HTR-8/SVneo (cell line): Measurements from ENCODE around the gene FKBP14.

ENCODE experiments used
- DNase-seq: peaks from one replicate; pipeline ENCODE4 v3.0.0; 2011; ENCODE audit warnings: low spot score, mixed read lengths; ENCODE audit not compliant: insufficient read length
- FAIRE-seq: peaks from 2 replicates; lab custom pipeline; 2011; peaks lifted over from hg19 to GRCh38; lab: Jason Lieb, UNC

FKBP14 gene

DNA sequence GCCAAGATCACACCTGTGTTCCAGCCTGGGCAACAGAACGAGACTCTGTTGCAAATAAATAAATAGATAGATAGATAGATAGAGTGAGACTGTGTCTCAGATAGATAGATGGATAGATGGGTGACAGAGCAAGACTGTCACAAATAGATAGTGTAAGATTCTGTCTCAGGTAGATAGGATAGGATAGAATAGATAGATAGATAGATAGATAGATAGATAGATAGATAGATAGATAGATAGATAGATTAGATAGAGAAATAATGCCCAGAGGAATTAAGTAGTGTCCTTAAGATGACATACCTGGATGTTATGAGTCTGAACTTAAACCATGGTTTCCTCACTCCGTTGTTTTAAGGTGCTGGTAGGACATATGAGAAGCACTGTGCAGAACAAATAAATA is 9.7 kb upstream of the FKBP14 start:
- DNase-seq (no peak), FAIRE-seq (no peak)

DNA sequence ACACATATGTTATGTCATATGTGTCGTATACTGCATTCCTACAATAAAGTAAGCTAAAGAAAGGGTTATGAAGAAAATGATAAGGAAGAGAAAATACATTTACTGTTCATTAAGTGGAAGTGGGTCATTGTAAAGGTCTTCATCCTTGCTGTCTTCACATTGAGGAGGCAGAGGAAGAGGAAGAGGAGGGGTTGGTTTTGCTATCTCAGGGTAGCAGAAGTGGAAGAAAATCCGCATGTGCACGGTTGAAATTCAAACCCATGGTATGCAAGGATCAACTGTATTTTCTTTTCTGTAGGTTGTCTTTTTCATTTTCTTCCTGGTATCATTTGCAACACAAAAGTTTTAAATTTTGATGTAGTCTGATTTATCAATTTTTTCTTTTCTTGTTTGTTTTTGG is 8.0 kb upstream of the FKBP14 start:
- no peak for FAIRE-seq

DNA sequence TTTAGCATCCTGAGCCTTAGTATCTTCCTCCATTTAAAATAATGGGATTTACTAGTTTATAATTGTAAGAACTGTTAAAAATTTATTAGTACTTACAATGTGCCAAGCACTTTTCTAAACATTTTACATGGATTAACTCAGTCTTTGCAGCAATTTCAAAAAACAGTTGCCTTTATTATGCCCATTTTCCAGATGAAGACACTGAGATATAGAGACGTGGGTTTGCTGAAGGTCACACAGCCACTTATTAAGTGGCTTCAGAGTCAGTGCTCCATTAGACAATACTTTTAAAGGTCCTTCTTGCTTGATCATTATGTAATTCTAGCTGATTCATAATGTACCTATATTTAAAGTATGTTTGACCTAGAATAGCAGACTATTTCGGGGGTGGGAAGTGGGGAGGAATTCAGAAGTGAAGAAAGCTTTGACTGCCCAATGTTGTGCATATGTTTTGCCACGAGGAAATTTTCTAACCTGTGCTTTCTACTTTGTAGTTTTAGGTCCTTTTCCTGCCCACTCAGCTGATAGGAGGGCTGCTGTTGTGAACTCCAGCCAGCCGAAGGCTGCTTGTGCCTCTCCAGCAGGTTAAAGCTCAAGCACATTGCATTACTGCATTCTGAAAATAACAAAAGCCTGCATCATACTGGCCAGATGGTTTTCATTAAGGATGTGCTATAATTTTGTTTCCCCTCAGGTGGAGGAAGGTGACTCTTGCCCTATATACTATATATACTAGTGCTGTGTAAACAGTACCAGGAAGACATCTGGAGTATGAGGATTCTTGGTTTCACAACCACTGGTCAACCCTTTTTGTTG is 6.0 kb upstream of the FKBP14 start:
- FAIRE-seq (no peak), DNase-seq (no peak)

More for the DNA sequence above, 8.0 kb upstream of the FKBP14 start:
- no peak for DNase-seq

DNA sequence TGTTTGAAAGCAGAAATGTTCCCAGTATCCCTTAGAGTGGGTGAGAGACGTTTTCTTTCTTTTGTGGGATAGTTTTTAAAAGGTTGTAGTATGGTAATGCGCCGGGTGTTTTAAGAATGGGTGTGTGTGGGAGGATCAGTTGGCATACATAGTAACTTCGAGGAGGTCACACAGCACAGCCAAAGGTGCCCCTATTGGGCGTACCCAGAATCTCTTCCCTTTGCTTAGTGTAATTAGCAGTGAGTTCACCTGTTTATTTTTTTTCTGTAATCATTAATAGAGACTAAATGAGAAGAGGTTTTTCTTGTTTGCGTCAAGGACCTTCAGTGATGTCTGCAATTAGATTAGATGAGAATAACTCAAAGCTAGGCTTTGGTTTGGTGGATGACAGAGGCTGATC is 3.2 kb upstream of the FKBP14 start:
- DNase-seq: no peak

DNA sequence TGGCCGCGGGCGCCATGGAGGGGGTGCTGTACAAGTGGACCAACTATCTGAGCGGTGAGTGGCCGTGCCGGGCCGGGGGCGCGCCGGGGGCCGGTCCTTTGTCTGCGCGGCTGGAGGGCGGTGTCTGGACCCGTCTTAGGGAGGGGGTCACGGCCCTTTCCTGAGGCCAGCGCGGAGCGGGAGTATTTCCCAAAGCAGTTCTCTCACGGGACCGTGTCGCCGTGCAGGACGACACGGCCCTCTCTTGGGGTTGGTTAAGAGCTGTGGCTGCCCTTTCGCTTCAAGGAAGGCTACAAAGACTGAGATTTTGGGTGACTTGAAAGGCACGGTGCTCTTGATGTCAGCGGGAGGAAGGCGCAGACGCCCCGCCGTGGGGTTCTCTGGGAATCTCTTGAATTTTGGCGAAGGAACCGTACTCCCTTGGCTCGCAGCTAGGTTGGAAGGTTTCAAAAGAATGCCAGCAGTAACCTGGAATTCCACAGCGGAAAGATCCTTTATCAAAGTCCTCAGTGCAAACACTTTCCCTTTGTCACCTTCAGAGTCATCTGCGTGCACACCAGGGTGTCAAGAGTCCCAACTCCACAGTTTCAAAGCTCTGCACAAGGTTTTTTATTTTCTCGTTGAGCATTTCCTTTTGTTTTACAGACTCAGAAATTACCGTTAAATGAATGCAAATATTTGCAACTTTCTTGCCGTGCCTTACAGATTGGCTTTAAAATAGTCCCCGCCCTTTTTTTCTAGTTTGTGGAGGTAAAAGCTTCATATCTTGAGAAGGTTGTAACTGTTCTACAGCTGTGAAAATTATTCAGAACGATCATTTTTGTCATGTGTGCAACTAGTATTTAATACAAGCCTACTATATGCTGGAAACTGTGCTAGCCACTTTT is 2.5 kb upstream of the FKBP14 start:
- FAIRE-seq: peak; percentile 16

More for the DNA sequence above, 3.2 kb upstream of the FKBP14 start:
- no peak for FAIRE-seq

DNA sequence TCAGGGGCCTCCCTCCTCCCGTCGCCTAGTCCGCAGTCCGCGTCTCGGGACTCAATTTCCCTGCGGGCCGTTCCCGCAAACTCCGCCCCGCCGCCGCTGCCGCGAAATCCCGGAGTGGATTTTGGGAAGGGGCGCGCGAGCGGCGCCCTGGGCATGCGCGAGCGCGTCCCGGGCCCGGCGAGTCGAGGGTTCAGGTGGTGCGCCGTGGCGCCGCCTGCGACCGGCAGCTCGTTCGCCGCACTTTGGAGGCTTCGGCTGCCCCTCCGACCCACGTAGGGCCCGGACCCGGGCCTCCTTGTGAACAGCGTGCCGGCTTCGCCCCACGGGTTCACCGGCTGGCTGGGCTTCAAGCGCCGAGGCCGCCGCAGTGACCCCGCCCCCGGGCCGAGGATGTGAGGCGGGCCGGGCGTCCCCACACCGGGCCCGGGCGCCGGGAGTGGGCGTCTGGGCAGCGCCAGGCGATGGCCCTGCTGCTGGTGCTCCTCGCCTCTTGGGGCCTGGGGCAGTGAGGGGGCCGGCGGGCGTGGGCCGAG is 1.8 kb upstream of the FKBP14 start, which contains the start of gene PLEKHA8:
PLEKHA8 (plus strand) TSS at position 197 of the 533 bp plus-strand sequence. CDS start 351 bp downstream, outside the sequence.
- peak; percentile 40 for FAIRE-seq
- peak; percentile 86 for DNase-seq

More for the DNA sequence above, 2.5 kb upstream of the FKBP14 start:
- peak; percentile 26 for DNase-seq

DNA sequence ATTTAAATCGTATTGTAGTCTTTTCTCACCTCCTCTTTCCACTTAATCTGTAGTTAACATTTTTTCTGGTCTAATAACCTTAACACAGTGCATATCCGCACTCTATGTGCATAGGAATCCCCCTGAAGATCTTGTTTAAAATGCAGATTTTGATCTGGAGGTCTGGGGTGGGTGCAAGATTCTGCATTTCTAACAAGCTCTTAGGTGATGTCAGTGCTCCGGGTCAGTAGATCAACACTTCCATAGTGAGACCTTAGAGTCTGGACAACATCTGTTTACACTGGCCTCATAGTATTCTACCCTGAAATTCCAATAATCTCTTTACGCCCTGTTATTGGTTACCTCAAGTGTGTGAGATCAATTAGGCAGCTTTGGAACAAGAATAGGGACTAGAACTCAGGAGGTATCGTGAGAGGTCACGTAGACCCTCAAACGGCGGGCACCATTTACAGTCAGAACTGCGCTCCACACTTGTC is 1.3 kb upstream of the FKBP14 start:
- DNase-seq (no peak), FAIRE-seq (no peak)

DNA sequence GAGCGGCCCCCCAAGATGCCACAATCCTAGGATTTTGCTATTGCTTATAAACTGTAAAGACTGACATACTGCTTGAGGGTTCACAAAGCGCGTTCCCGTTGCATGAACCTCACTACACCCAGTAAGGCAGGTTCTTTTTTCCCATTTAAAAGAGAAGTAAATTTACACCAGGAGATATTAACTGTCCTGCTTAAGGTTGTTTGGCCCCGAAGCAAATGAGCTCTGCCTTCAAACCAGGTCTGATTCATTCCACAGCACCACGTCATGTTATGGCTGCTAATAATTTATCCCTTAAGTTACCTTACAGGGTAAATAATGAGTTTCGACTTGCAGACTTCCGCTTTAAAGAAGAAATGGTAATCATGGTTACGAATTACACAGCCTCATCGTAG is 559 bp upstream of the FKBP14 start:
- FAIRE-seq (no peak), DNase-seq (peak; percentile 7)

DNA sequence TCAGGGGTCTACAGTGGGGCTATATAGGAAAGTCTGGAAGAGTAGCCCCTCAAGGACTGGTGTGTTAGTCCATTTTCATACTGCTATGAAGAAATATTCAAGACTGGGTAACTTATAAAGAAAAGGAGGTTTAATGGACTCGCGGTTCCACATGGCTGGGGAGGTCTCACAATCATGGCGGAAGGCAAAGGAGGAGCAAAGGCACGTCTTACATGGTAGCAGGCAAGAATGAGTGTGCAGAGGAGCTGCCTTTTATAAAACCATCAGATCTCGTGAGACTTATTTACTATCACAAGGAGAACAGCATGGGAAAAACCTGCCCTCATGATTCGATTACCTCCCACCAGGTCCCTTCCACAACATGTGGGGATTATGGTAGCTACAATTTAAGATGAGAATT is 3.0 kb downstream of the FKBP14 start:
- DNase-seq (no peak), FAIRE-seq (no peak)

DNA sequence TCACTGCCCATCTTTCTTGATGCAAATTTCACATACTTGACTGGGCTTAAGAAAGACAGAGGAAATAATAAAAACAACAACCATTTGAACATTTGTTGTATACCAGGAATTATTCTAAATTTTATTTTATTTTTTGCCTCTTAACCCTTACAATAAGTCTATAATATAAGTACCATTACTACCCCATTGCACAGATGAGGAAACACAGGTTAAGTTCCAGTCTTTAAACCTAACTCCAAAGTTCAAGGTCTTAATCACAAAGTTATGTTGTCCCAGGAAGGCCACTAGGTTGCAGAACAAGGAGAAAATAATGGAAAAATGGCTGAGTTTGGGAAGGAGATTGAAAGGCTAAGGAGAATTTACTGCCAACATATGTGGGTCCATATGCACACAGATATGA is 3.5 kb downstream of the FKBP14 start:
- no peak for FAIRE-seq

DNA sequence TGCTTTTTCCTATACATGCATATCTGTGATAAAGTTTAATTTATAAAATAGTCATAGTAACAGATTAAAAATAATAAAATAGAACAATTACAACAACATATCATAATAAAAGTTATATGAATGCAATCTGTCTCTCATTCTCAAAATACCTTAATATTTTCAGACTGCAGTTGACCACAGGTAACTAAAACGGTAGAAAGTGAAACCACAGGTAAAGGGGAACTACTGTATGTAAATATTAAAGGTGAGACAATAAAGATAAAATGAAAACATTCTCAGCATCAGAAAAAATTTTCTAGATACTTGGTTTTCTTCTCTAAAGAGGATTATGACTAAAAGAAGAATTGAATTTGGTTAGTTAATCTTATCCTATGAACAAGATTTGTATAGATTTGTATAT is 6.0 kb downstream of the FKBP14 start:
- FAIRE-seq (no peak), DNase-seq (no peak)

More for the DNA sequence above, 3.5 kb downstream of the FKBP14 start:
- DNase-seq: no peak

DNA sequence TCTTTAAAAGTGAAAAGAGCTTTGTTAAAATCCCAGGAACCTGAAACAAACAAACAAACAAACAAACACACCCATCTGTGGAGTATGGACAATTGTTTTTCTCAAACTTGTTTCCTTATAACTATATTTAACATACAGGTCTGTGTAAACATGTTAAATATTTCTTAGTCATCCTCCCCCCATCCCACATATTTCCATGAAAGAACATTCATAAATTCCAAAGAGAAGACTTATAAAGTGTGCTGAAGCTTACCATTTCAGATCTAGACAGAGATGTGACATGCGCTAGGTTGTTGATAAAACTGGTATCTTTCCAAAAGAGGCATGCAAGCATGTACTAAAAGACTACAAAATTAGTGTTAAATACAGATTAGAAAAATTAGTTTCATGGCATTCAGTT is 6.5 kb downstream of the FKBP14 start:
- FAIRE-seq: no peak

DNA sequence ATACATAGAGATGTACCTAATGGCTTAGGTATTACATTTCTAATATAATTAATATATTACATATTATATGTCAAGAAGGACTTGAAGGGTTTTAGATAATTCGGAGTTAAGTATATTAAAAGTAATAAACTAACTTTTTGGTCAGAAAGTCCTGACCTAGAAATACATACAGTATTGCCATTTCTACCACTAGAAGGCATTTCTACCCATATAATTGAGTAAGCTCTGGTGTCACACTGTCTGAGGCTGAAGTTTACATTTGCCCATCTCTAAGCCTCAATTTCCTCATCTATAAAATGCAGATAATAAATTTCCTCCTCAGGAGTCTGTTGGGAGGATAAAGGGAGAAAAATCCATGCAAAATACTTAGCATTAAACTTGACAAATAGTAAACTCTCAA is 7.1 kb downstream of the FKBP14 start:
- DNase-seq: no peak
- FAIRE-seq: no peak

More for the DNA sequence above, 6.5 kb downstream of the FKBP14 start:
- no peak for DNase-seq

DNA sequence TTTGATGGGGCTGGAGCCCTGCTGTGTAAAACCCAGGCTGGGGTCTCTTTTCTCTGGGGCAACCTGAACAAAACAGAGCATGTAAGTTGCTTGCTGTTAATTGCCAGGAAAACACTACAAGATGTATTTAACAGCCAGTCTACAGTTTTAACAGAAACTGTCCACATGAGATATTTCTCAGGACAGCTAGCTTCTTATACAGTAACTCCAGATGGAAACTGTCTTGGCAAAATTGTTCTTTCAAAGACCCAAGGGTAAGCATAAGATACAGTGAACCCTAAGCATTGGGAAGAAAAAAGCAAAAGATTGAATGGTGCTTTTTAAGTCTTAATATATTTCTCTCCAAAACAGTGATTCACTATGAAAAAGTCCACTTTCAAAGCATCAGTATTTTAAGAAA is 8.1 kb downstream of the FKBP14 start:
- FAIRE-seq (no peak), DNase-seq (no peak)

DNA sequence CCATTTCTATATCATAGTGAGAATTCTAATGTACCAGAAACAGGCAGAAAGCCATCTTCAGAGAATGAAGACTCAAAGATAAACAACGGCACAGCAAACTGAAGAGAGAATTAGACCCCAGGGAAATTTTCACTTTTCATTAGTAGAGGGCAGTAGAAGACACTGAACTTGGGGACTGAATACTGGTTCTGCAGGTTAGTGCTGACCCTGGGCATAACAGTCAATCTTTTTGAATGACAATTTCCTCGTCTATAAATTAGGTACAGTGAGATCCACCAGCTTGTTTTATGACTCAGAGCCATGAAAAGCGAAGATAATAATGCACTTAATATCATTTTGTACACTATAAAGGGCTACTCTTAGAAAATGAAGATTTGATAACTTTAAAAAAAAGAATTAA is 13.7 kb downstream of the FKBP14 start:
- no peak for DNase-seq
- no peak for FAIRE-seq

DNA sequence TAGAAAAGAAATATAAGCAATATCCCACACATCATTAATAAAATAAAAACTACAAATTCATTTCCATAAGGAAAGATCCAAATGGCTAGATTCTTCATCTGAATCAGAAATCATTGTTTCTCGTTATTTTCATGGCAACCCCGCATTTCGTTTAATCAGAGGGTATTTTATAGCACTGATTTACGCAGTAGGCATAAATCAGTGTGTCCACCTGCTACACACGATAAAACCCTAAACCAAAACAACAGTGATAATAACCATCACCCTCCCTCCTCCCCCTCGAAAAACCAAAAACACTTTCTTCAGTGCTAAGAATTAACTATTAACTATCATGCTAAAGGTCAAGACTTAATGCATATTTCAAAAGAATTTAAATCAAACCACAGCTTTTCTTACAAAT is 16.5 kb downstream of the FKBP14 start:
- no peak for DNase-seq
- FAIRE-seq: no peak

DNA sequence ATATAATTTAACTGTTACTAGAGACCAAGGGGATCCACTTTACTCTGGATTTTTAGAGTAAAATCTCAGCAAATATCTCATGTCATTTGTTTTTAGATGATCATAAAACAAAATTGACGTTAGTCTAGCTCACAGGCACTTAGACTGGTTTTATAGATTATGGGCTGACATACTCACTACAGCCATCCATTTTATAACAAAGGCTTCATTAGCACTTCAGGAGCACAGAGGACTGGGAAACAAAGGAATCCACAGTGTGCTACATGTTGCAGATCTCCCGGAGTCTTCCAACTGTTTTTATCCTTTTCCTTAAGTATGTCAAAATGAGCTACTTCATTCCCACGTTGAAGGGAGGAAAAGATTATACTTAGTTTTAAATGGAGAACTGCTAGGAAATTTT is 21.0 kb downstream of the FKBP14 start:
- DNase-seq: no peak
- FAIRE-seq: no peak

DNA sequence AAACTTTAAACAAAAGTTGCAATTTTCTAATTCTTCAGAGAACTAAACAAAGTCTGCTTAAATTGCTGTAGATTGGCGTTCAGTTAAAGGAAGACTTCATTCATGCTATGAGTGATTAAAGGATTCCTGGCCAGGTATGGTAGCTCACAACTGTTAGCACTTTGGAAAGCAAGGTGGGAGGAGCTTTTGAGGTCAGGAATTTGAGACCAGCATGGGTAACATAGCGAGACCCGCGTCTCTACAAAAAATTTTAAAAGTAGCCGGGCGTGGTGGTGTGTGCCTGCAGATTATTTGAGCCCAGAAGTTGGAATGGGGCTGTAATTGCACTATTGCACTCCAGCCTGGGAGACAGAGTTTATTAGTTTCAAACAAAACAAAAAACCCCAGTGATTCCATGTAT is 23.4 kb downstream of the FKBP14 start:
- DNase-seq: no peak
- no peak for FAIRE-seq

DNA sequence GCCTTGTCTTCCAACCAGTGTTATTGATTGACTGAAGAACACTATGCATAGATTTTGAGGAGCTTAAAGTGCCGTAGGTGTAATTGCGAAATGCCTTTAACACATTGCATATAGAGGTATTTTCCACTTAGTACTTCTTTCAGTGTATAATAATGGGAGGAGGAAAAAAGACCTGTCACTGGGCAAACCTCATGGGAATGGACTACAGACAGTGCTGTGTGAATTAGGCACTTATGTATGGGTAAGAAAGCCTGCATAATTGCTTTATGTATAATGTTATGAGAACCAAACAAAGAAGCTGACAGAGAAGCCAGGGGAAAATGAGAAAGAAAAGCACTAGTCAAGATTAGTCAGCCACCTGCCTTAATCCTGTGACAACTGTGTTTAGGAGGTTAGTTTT is 24.5 kb downstream of the FKBP14 start:
- DNase-seq (no peak), FAIRE-seq (no peak)

DNA sequence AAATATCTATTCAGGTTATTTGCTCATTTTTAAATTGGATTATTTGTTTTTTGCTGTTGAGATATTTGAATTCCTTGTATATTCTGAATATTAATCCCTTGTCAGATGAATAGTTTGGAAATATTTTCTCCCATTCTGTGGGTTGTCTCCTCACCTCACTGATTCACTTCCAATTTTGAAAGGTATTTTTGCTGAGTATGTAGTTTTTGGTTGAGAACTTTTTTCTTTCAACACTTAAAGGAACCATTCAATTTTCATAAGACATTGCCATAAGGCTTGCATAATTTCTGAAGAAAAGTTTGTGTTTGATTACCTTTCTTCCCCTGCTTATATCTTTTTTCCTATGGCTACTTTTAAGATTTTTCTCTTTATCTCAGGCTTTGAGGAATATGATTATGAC is 28.0 kb downstream of the FKBP14 start:
- FAIRE-seq (no peak), DNase-seq (no peak)

DNA sequence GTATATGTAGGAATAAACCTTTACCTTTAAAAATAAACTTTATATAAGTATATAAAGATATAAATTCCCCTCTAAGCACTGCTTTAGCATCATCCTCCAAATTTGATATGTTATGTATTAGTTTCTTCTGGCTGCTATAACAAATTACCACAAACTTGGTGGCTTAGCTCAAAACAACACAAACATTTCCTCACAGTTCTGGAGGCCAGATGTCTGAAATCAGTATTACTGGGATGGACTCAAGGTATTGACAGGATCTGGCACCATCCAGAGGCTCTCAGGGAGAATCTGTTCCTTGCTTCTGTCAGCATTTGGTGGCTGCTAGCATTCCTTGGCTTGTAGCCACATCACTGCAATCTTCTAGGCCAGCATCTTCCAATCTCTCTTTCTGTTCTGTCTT is 30.2 kb downstream of the FKBP14 start:
- no peak for FAIRE-seq
- no peak for DNase-seq
